Activated T-cell treated with anti-CD3 and anti-CD28 coated beads, Interleukin-2, amount 50 U/mL, for 1 hour (primary cell): ENCODE data around the gene NPR1.
"Not testable (repeated sequence)": the region's sequence is repeated elsewhere in the genome, so short reads cannot be mapped to it uniquely, and the experiment has no call there.

Experiments used
- DNase-seq: peaks from one replicate; pipeline ENCODE4 v3.0.0-alpha.2; 2020

Gene NPR1

GRCh38 chr1:153678519-153679336 lies at the start of gene NPR1:
TSS of gene NPR1 (plus strand) at chr1:153678688. CDS start at chr1:153679109, 421 bp downstream.
- DNase-seq = peak; percentile 41

- DNase-seq = no peak
Observed at GRCh38 chr1:153629343-153629665, 49.2 kb upstream of the NPR1 start.

- no peak for DNase-seq
Observed at GRCh38 chr1:153629971-153630370, 48.5 kb upstream of the NPR1 start.

GRCh38 chr1:153630384-153630783 lies 48.1 kb upstream of the NPR1 start:
- no peak for DNase-seq

GRCh38 chr1:153631047-153632022 lies 47.2 kb upstream of the NPR1 start:
- DNase-seq = no peak

- DNase-seq = no peak
Observed at GRCh38 chr1:153633161-153633753, 45.2 kb upstream of the NPR1 start.

- DNase-seq = peak; percentile 100
Observed at GRCh38 chr1:153633754-153634665, 44.5 kb upstream of the NPR1 start, which contains the start of gene CHTOP. TSS of gene CHTOP (plus strand) at chr1:153634066. CDS start at chr1:153636589, 2,523 bp downstream.

- DNase-seq = no peak
Observed at GRCh38 chr1:153635872-153636271, 42.6 kb upstream of the NPR1 start.

- DNase-seq = no peak
Observed at GRCh38 chr1:153636312-153636711, 42.2 kb upstream of the NPR1 start.

GRCh38 chr1:153638261-153638660 lies 40.2 kb upstream of the NPR1 start:
- DNase-seq = no peak

- DNase-seq = no peak
Observed at GRCh38 chr1:153639280-153639679, 39.2 kb upstream of the NPR1 start.

GRCh38 chr1:153640213-153640612 lies 38.3 kb upstream of the NPR1 start:
- not testable (repeated sequence) for DNase-seq

- DNase-seq = no peak
Observed at GRCh38 chr1:153640861-153641260, 37.6 kb upstream of the NPR1 start.

GRCh38 chr1:153642161-153642560 lies 36.3 kb upstream of the NPR1 start:
- no peak for DNase-seq

- DNase-seq = no peak
Observed at GRCh38 chr1:153643100-153643499, 35.4 kb upstream of the NPR1 start.

GRCh38 chr1:153643816-153644215 lies 34.7 kb upstream of the NPR1 start:
- no peak for DNase-seq

- DNase-seq = no peak
Observed at GRCh38 chr1:153646672-153647345, 31.7 kb upstream of the NPR1 start.

GRCh38 chr1:153647346-153647714 lies 31.2 kb upstream of the NPR1 start:
- DNase-seq = no peak

- DNase-seq = no peak
Observed at GRCh38 chr1:153648000-153648643, 30.4 kb upstream of the NPR1 start.

GRCh38 chr1:153649137-153649862 lies 29.2 kb upstream of the NPR1 start:
- DNase-seq = peak; percentile 36
